ENCODE data around the gene ABCC8.
A peak's percentile ranks its signal among the peaks of the same experiment; 100 is the strongest.

Gene ABCC8

GRCh38 chr11:17505146-17505545 is 28.5 kb upstream of the ABCC8 start:
- no peak for DNase-seq

GRCh38 chr11:17504330-17505107 is 27.9 kb upstream of the ABCC8 start:
- peak; percentile 71 for DNase-seq

GRCh38 chr11:17502630-17503029 is 26.0 kb upstream of the ABCC8 start:
- no peak for DNase-seq

- no peak for DNase-seq
Measured at GRCh38 chr11:17500673-17501072, 24.0 kb upstream of the ABCC8 start.

GRCh38 chr11:17498475-17498874 is 21.8 kb upstream of the ABCC8 start:
- no peak for DNase-seq

- no peak for DNase-seq
Measured at GRCh38 chr11:17498058-17498457, 21.4 kb upstream of the ABCC8 start.

GRCh38 chr11:17496406-17496805 is 19.8 kb upstream of the ABCC8 start:
- no peak for DNase-seq

GRCh38 chr11:17494019-17494418 is 17.4 kb upstream of the ABCC8 start:
- DNase-seq = no peak

- DNase-seq = no peak
Measured at GRCh38 chr11:17490938-17491337, 14.3 kb upstream of the ABCC8 start.

- DNase-seq = no peak
Measured at GRCh38 chr11:17490232-17490631, 13.6 kb upstream of the ABCC8 start.

- DNase-seq = no peak
Measured at GRCh38 chr11:17489751-17490150, 13.1 kb upstream of the ABCC8 start.

- DNase-seq = no peak
Measured at GRCh38 chr11:17488563-17488962, 11.9 kb upstream of the ABCC8 start.

- no peak for DNase-seq
Measured at GRCh38 chr11:17486646-17487045, 10.0 kb upstream of the ABCC8 start.

- DNase-seq = no peak
Measured at GRCh38 chr11:17483505-17483904, 6.9 kb upstream of the ABCC8 start.

GRCh38 chr11:17481905-17482304 is 5.3 kb upstream of the ABCC8 start:
- no peak for DNase-seq

- no peak for DNase-seq
Measured at GRCh38 chr11:17479284-17480214, 2.9 kb upstream of the ABCC8 start.

GRCh38 chr11:17478070-17478469 is 1.4 kb upstream of the ABCC8 start:
- DNase-seq = no peak

GRCh38 chr11:17477361-17477760 is 716 bp upstream of the ABCC8 start:
- no peak for DNase-seq

- no peak for DNase-seq
Measured at GRCh38 chr11:17477084-17477333, 364 bp upstream of the ABCC8 start.

GRCh38 chr11:17475666-17476316 is 854 bp downstream of the ABCC8 start:
- no peak for DNase-seq

- DNase-seq = no peak
Measured at GRCh38 chr11:17473071-17473744, 3.4 kb downstream of the ABCC8 start.

GRCh38 chr11:17472467-17472866 is 4.2 kb downstream of the ABCC8 start:
- no peak for DNase-seq

GRCh38 chr11:17471501-17471900 is 5.1 kb downstream of the ABCC8 start:
- no peak for DNase-seq

All from effector CD8-positive, alpha-beta T cell (primary cell).